Neural cell (in vitro differentiated cells): ENCODE measurements around the gene PUSL1. TPM values are rescaled to one million over a fixed set of nuclear protein-coding genes. Genes with fewer than 3 reads are reported as not detected.

ENCODE experiments used
- H2AFZ ChIP-seq: fragments of 200-600, 300-800 bp; sonication (generic), shearing (Covaris generic); 2 replicates; pipeline ENCODE4 v1.6.0; 2014; ENCODE audit warnings: low read depth, mild to moderate bottlenecking, antibody characterized with exemption, low read length, moderate library complexity
- H3F3A ChIP-seq: fragments of 200-600 bp; shearing (Covaris generic); 2 replicates; pipeline ENCODE4 v1.6.1; 2016; ENCODE audit warnings: mild to moderate bottlenecking, moderate library complexity, mixed read lengths, antibody characterized with exemption, low read length; ENCODE audit not compliant: insufficient read depth, poor library complexity, severe bottlenecking
- H3K27ac ChIP-seq: fragments of 200-600, 300-800 bp; sonication (generic), shearing (Covaris generic); 2 replicates; pipeline ENCODE4 v1.5.1; 2014; ENCODE audit warnings: mild to moderate bottlenecking, low read length, moderate library complexity
- H3K27me3 ChIP-seq: fragments of 300-800, 200-600 bp; sonication (generic), shearing (Covaris generic); 2 replicates; pipeline ENCODE4 v1.6.0; 2014; ENCODE audit warnings: mild to moderate bottlenecking, low read depth, low read length, moderate library complexity; ENCODE audit not compliant: insufficient read depth
- H3K36me3 ChIP-seq: fragments of 300-800, 200-600 bp; sonication (generic), shearing (Covaris generic); 2 replicates; pipeline ENCODE4 v1.5.1; 2014; ENCODE audit warnings: mild to moderate bottlenecking, antibody characterized with exemption, low read length, moderate library complexity; ENCODE audit not compliant: insufficient read depth
- H3K4me2 ChIP-seq: fragments of 300-800, 200-600 bp; sonication (generic), shearing (Covaris generic); 2 replicates; pipeline ENCODE4 v1.6.0; 2014; ENCODE audit warnings: mild to moderate bottlenecking, low read length
- H3K4me3 ChIP-seq: fragments of 300-800, 200-600 bp; sonication (generic), shearing (Covaris generic); 2 replicates; pipeline ENCODE4 v1.5.1; 2014; ENCODE audit warnings: mild to moderate bottlenecking, low read length, moderate library complexity
- H3K79me2 ChIP-seq: fragments of 200-600 bp; shearing (Covaris generic); replicated peaks from 2 replicates; pipeline ENCODE4 v1.6.0; 2014; ENCODE audit warnings: mild to moderate bottlenecking, low read length, moderate library complexity; ENCODE audit not compliant: insufficient read depth
- H3K9ac ChIP-seq: fragments of 300-800, 200-600 bp; sonication (generic), shearing (Covaris generic); 2 replicates; pipeline ENCODE4 v1.6.1; 2016; ENCODE audit warnings: mild to moderate bottlenecking, low read length, mixed read lengths
- H3K9me2 ChIP-seq: fragments of 200-600 bp; shearing (Covaris generic); 2 replicates; pipeline ENCODE4 v1.6.1; 2016; ENCODE audit warnings: mild to moderate bottlenecking, low read length, mixed read lengths; ENCODE audit not compliant: insufficient read depth
- H3K9me3 ChIP-seq: fragments of 200-600, 300-800 bp; sonication (generic), shearing (Covaris generic); 2 replicates; pipeline ENCODE4 v1.6.1; 2016; ENCODE audit warnings: mild to moderate bottlenecking, mixed run types, low read length, moderate library complexity, mixed read lengths
- H4K20me1 ChIP-seq: fragments of 200-600 bp; shearing (Covaris generic); 2 replicates; pipeline ENCODE4 v1.6.1; 2016; ENCODE audit warnings: mild to moderate bottlenecking, mixed run types; ENCODE audit not compliant: insufficient read depth
- EP300 ChIP-seq: fragments of 450-650 bp; conservative IDR thresholded peaks from 2 replicates; pipeline ENCODE4 v1.6.1; 2014; ENCODE audit warnings: antibody characterized with exemption, mild to moderate bottlenecking, moderate library complexity; ENCODE audit not compliant: poor library complexity, severe bottlenecking
- EZH2 ChIP-seq: fragments of 200-600, 300-800 bp; shearing (Covaris generic), sonication (generic); IDR thresholded peaks from 2 replicates; pipeline ENCODE4 v1.6.1; 2014; ENCODE audit warnings: antibody characterized with exemption, low read length, borderline replicate concordance, mild to moderate bottlenecking; ENCODE audit not compliant: insufficient read depth, poor library complexity, severe bottlenecking
- MXI1 ChIP-seq: fragments of 450-650 bp; conservative IDR thresholded peaks from 2 replicates; pipeline ENCODE4 v1.6.1; 2014; ENCODE audit warnings: antibody characterized with exemption, mild to moderate bottlenecking; ENCODE audit not compliant: poor library complexity, severe bottlenecking
- POLR2AphosphoS5 ChIP-seq: IDR thresholded peaks from 2 replicates; pipeline ENCODE4 v1.6.1; 2012
- RAD21 ChIP-seq: fragments of 450-650 bp; conservative IDR thresholded peaks from 2 replicates; pipeline ENCODE4 v1.6.1; 2014; ENCODE audit warnings: antibody characterized with exemption, mild to moderate bottlenecking, moderate library complexity
- SMC3 ChIP-seq: fragments of 450-650 bp; conservative IDR thresholded peaks from 2 replicates; pipeline ENCODE4 v1.6.1; 2014; ENCODE audit warnings: antibody characterized with exemption, mild to moderate bottlenecking, moderate library complexity; ENCODE audit not compliant: poor library complexity
- TAF1 ChIP-seq: IDR thresholded peaks from 2 replicates; pipeline ENCODE4 v1.6.1; 2012; ENCODE audit warnings: low read depth
- polyA plus RNA-seq: library from polyadenylated mRNA; depleted of rRNA; stranded (reverse); fragments of >200 nt; gene quantifications from 2 replicates; pipeline ENCODE4 v1.2.3, GENCODE V29; 2014
- TF ChIP-seq, protein P1 (sequence below): fragments of 450-650 bp; IDR thresholded peaks from 2 replicates; pipeline ENCODE4 v1.5.1; 2014; ENCODE audit warnings: antibody characterized with exemption, mild to moderate bottlenecking, moderate library complexity; ENCODE audit not compliant: poor library complexity, severe bottlenecking
- TF ChIP-seq, protein P2 (sequence below): IDR thresholded peaks from 2 replicates; pipeline ENCODE4 v1.6.1; 2012; ENCODE audit warnings: borderline replicate concordance

PUSL1 gene
- polyA plus RNA-seq, 1 donor from 2014 or later, result 25.0 TPM

DNA sequence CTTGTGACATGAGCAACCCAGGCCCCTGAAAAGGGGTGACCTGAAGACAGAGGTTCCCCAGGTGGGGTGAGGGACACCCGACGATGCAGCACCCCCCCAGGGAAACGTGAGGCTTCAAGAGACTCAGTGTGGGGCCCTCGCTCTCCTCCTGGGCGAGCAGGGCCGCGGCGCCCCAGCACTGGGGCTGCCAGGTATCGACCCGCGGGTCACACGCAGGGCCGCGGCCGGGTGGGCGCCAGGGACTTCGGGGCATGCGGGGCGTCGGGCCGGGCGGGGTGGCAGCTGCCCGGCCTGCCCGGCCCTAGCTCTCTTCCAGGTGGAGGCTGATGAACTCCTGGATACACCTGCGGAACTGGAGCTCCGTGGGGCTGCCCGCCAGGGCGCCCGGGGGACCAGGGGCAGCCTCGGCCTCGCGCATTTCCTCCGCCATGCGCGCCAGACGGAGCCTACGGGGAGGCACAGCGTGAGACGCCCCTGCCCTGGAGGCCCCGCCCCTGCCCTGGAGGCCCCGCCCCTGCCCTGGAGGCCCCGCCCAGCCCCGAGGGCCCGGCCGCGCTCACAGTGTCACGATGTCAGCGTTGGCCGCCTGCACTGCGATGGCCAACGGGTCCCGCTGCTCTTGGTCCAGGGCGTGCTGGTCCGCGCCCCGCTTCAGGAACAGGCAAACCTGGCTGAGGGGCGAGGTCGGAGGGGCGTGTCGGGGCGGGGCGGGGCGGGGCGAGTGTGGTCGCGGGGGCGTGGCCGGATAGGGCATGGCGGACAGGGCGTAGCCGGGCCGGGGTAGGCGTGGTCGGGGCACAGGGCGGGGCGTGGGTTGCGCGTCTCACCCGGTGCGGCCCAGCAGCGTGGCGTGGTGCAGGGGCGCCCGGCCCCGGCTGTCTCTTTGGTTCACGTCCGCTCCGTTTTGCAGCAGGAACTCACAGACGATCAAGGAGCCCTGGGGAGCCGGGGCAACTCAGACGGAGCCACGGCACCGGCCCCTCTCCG, 14.8 kb upstream of the PUSL1 start:
- H3K27ac ChIP-seq, result no peak overlapping the region
- H3K79me2 ChIP-seq, result no peaks in the 10 kb centered on the region
- no peak overlapping the region for H2AFZ ChIP-seq
- no peak overlapping the region for H3K4me3 ChIP-seq
- no peak overlapping the region for H3K4me2 ChIP-seq
- no peak overlapping the region for H3K9ac ChIP-seq
- no peaks in the 10 kb centered on the region for H3K27me3 ChIP-seq
- H3K9me3 ChIP-seq, result no peaks in the 10 kb centered on the region
- H3K9me2 ChIP-seq, result no peaks in the 10 kb centered on the region
- H4K20me1 ChIP-seq, result no peaks in the 10 kb centered on the region
- TF ChIP-seq POLR2AphosphoS5, result no peak
- TF ChIP-seq SMC3, result no peak
- TF ChIP-seq, protein P1, sequence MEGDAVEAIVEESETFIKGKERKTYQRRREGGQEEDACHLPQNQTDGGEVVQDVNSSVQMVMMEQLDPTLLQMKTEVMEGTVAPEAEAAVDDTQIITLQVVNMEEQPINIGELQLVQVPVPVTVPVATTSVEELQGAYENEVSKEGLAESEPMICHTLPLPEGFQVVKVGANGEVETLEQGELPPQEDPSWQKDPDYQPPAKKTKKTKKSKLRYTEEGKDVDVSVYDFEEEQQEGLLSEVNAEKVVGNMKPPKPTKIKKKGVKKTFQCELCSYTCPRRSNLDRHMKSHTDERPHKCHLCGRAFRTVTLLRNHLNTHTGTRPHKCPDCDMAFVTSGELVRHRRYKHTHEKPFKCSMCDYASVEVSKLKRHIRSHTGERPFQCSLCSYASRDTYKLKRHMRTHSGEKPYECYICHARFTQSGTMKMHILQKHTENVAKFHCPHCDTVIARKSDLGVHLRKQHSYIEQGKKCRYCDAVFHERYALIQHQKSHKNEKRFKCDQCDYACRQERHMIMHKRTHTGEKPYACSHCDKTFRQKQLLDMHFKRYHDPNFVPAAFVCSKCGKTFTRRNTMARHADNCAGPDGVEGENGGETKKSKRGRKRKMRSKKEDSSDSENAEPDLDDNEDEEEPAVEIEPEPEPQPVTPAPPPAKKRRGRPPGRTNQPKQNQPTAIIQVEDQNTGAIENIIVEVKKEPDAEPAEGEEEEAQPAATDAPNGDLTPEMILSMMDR, result no peak
- TF ChIP-seq EP300, result no peak
- TF ChIP-seq TAF1, result no peak
- no peak for TF ChIP-seq EZH2
- TF ChIP-seq RAD21, result no peak
- TF ChIP-seq, protein P2, sequence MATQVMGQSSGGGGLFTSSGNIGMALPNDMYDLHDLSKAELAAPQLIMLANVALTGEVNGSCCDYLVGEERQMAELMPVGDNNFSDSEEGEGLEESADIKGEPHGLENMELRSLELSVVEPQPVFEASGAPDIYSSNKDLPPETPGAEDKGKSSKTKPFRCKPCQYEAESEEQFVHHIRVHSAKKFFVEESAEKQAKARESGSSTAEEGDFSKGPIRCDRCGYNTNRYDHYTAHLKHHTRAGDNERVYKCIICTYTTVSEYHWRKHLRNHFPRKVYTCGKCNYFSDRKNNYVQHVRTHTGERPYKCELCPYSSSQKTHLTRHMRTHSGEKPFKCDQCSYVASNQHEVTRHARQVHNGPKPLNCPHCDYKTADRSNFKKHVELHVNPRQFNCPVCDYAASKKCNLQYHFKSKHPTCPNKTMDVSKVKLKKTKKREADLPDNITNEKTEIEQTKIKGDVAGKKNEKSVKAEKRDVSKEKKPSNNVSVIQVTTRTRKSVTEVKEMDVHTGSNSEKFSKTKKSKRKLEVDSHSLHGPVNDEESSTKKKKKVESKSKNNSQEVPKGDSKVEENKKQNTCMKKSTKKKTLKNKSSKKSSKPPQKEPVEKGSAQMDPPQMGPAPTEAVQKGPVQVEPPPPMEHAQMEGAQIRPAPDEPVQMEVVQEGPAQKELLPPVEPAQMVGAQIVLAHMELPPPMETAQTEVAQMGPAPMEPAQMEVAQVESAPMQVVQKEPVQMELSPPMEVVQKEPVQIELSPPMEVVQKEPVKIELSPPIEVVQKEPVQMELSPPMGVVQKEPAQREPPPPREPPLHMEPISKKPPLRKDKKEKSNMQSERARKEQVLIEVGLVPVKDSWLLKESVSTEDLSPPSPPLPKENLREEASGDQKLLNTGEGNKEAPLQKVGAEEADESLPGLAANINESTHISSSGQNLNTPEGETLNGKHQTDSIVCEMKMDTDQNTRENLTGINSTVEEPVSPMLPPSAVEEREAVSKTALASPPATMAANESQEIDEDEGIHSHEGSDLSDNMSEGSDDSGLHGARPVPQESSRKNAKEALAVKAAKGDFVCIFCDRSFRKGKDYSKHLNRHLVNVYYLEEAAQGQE, result no peak
- TF ChIP-seq MXI1, result no peak
- no peaks in the 10 kb centered on the region for H3K36me3 ChIP-seq
- no peaks in the 10 kb centered on the region for H3F3A ChIP-seq

DNA sequence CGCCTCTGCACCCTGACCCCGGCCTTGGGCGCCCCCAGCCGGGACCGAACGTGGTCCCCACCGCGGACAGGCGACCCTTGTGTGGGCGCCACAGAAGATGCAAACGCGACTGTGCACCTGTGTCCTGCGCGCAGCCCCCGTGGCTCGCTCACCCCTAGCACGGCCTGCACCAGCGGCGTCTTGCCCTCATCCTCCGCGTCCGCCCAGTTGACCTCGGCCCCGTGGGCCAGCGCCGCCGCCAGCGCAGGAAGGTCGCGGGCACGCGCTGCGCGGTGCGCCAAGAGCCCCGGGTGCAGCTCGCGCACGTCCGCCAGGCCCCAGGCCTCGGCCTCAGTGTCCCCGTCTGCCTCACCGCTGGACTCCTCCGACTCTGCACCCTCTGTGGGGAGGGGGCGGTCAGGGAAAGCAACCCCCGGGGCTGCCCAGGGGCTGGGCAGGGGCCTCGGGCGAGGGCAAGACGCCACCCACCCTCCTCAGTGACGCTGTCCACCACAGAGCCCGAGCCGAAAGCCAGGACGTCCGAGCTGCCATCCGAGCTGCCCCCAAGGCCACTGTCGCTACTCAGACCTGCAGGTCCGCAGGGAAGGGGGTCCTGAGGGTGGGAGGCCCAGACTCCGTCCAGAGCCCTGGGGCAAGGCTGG, 14.0 kb upstream of the PUSL1 start:
- H3K4me2 ChIP-seq, result no peak overlapping the region

More for the DNA sequence above, 14.0 kb upstream of the PUSL1 start:
- H3K9me3 ChIP-seq, result no peaks in the 10 kb centered on the region
- no peaks in the 10 kb centered on the region for H3K27me3 ChIP-seq
- H3K27ac ChIP-seq, result no peak overlapping the region
- TF ChIP-seq, protein P2, result no peak
- TF ChIP-seq, protein P1, result no peak
- TF ChIP-seq TAF1 (no peak), RAD21 (no peak), EZH2 (no peak), SMC3 (no peak), EP300 (no peak), MXI1 (no peak)
- no peaks in the 10 kb centered on the region for H4K20me1 ChIP-seq
- no peaks in the 10 kb centered on the region for H3K36me3 ChIP-seq
- H2AFZ ChIP-seq, result no peak overlapping the region
- H3K4me3 ChIP-seq, result no peak overlapping the region
- H3K79me2 ChIP-seq, result no peaks in the 10 kb centered on the region
- no peaks in the 10 kb centered on the region for H3K9me2 ChIP-seq
- H3F3A ChIP-seq, result no peaks in the 10 kb centered on the region
- H3K9ac ChIP-seq, result no peak overlapping the region
